PC-3 (cell line): ENCODE data around the gene CELF2.

Experiments
- CTCF ChIP-seq: fragments of 300-600 bp; sonication (generic); conservative IDR thresholded peaks from 2 replicates; pipeline ENCODE4 v1.5.1; 2017; ENCODE audit warnings: antibody characterized with exemption, low read depth, mild to moderate bottlenecking, low read length
- EZH2phosphoT487 ChIP-seq: fragments of 300-600 bp; sonication (generic); IDR thresholded peaks from 2 replicates; pipeline ENCODE4 v1.6.1; 2018; ENCODE audit warnings: mild to moderate bottlenecking, antibody characterized with exemption, low read length, borderline replicate concordance

GRCh38 chr10:11286261-11286852, 268.7 kb downstream of the CELF2 start:
- no peak for TF ChIP-seq CTCF
- TF ChIP-seq EZH2phosphoT487: no peak
